Measurements from ENCODE around the gene FRMD8.

Gene FRMD8

GRCh38 chr11:65454311-65454695, 67.9 kb downstream of the FRMD8 start:
- DNase-seq = no peak
- Histone ChIP-seq H3K27ac (ENCODE audit: insufficient read depth, low read length, poor library complexity, severe bottlenecking) (peak overlapping the region; percentile 54), H3K4me1 (ENCODE audit: control insufficient read depth, insufficient read depth, low read length, poor library complexity, severe bottlenecking) (peaks cover 4% of the 10 kb centered on the region), H3K27me3 (replicated peaks; ENCODE audit: control insufficient read depth, insufficient read depth, low read length, poor library complexity, severe bottlenecking) (no peaks in the 10 kb centered on the region), H3K9me3 (ENCODE audit: control insufficient read depth, low read length) (no peaks in the 10 kb centered on the region), H3K4me3 (ENCODE audit: insufficient read depth, low read depth, low read length, poor library complexity, severe bottlenecking) (peak overlapping the region; percentile 66), H3K36me3 (ENCODE audit: control insufficient read depth, insufficient read depth, low read length) (no peaks in the 10 kb centered on the region)

- no peaks in the 10 kb centered on the region for H3K27me3 ChIP-seq (replicated peaks; ENCODE audit: control insufficient read depth, insufficient read depth, low read length, poor library complexity, severe bottlenecking)
- DNase-seq = peak; percentile 70 to 78 (median 73)
- no peaks in the 10 kb centered on the region for H3K36me3 ChIP-seq (ENCODE audit: control insufficient read depth, insufficient read depth, low read length)
- H3K4me3 ChIP-seq (ENCODE audit: insufficient read depth, low read depth, low read length, poor library complexity, severe bottlenecking) = peak overlapping the region; percentile 66
- no peaks in the 10 kb centered on the region for H3K9me3 ChIP-seq (ENCODE audit: control insufficient read depth, low read length)
- H3K4me1 ChIP-seq (ENCODE audit: control insufficient read depth, insufficient read depth, low read length, poor library complexity, severe bottlenecking) = peaks cover 4% of the 10 kb centered on the region
- H3K27ac ChIP-seq (ENCODE audit: insufficient read depth, low read length, poor library complexity, severe bottlenecking) = peak overlapping the region; percentile 54
These were observed 68.4 kb downstream of the FRMD8 start for GRCh38 chr11:65454696-65455456.

- Histone ChIP-seq H3K36me3 (ENCODE audit: control insufficient read depth, insufficient read depth, low read length) (no peaks in the 10 kb centered on the region), H3K4me3 (ENCODE audit: insufficient read depth, low read depth, low read length, poor library complexity, severe bottlenecking) (no peak overlapping the region), H3K9me3 (ENCODE audit: control insufficient read depth, low read length) (no peaks in the 10 kb centered on the region), H3K27me3 (replicated peaks; ENCODE audit: control insufficient read depth, insufficient read depth, low read length, poor library complexity, severe bottlenecking) (no peaks in the 10 kb centered on the region), H3K4me1 (ENCODE audit: control insufficient read depth, insufficient read depth, low read length, poor library complexity, severe bottlenecking) (peaks cover 4% of the 10 kb centered on the region), H3K27ac (ENCODE audit: insufficient read depth, low read length, poor library complexity, severe bottlenecking) (no peak overlapping the region)
- no peak for DNase-seq
These were observed 70.0 kb downstream of the FRMD8 start for GRCh38 chr11:65456418-65456817.

DNA sequence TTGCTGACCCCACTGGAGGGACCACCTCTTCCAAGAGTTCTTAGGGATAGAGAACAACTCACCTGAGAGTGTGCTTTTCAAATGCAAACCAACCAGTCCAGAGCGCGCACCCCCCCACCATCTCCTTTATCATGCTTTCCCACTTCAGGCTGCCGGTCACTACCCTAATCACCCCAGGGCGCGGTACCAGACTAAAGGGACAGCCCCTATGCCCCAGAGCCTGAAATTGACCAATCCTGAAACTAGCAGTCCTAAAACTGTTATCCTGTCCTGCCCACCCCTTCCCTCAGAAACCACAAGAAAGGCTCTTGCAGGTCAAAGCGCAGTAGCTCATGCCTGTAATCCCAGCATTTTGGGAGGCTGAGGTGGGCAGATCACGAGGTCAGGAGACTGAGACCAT, 73.1 kb downstream of the FRMD8 start:
- peaks cover 4% of the 10 kb centered on the region for H3K4me1 ChIP-seq (ENCODE audit: control insufficient read depth, insufficient read depth, low read length, poor library complexity, severe bottlenecking)
- H3K36me3 ChIP-seq (ENCODE audit: control insufficient read depth, insufficient read depth, low read length) = no peaks in the 10 kb centered on the region
- no peak for DNase-seq
- H3K4me3 ChIP-seq (ENCODE audit: insufficient read depth, low read depth, low read length, poor library complexity, severe bottlenecking) = no peak overlapping the region
- no peaks in the 10 kb centered on the region for H3K27me3 ChIP-seq (replicated peaks; ENCODE audit: control insufficient read depth, insufficient read depth, low read length, poor library complexity, severe bottlenecking)
- no peak overlapping the region for H3K27ac ChIP-seq (ENCODE audit: insufficient read depth, low read length, poor library complexity, severe bottlenecking)
- no peaks in the 10 kb centered on the region for H3K9me3 ChIP-seq (ENCODE audit: control insufficient read depth, low read length)

All from effector memory CD4-positive, alpha-beta T cell (primary cell).